Sigmoid colon (tissue), 7 donors: ENCODE results near the gene P2RX3. TPM values are rescaled to one million over a fixed set of nuclear protein-coding genes. Genes with fewer than 3 reads are reported as not detected.

Source experiments
- polyA plus RNA-seq, 3 donors: library from polyadenylated mRNA; stranded (reverse); fragments of 200-250 nt; gene quantifications; one replicate each; pipeline ENCODE4 v1.2.3, GENCODE V29; 2013
- total RNA-seq, 4 donors: library from RNA; depleted of rRNA; stranded (reverse); fragments of >200 nt; gene quantifications; one replicate each; pipeline ENCODE4 v1.1.0, GENCODE V29; 2016
- donor health status: healthy with polysubstance abuse.
- donor health status: Bipolar disorder and iron deficiency.
- donor health status: healthy.

Gene P2RX3
- total and polyA plus RNA-seq, 7 donors: 0.07 to 0.36 TPM; not detected in 5

Other genes with a start within 250 kb of the P2RX3 start
- gene LRRC55, start 156.4 kb upstream of the P2RX3 start, total RNA-seq: 1 to 10 TPM in 1 of 4 donors, under 1 TPM in 3; 0.66 to 1.4 (median 0.89) TPM
- gene LRRC55, start 156.4 kb upstream of the P2RX3 start, polyA plus RNA-seq: under 1 TPM in 1 of 3 donors, not detected in 2; 0.63 TPM
- gene APLNR, start 101.1 kb upstream of the P2RX3 start, total RNA-seq: 1 to 10 TPM in 1 of 4 donors, under 1 TPM in 3; 0.54 to 1.8 (median 0.77) TPM
- 1 to 10 TPM in 1 of 3 donors, under 1 TPM in 2; under 0.01 to 2.6 (median 0.46) TPM for gene APLNR, start 101.1 kb upstream of the P2RX3 start, polyA plus RNA-seq
- gene TNKS1BP1, start 13.4 kb upstream of the P2RX3 start, total RNA-seq: 10 to 100 TPM; 26.4 to 51.2 (median 37.8) TPM
- 100 to 1,000 TPM in 1 of 3 donors, 10 to 100 TPM in 2; 43.8 to 133 (median 68.4) TPM for gene TNKS1BP1, start 13.4 kb upstream of the P2RX3 start, polyA plus RNA-seq
- 10 to 100 TPM; 51.4 to 61.1 (median 56.5) TPM for gene SSRP1, start 2.5 kb upstream of the P2RX3 start, total RNA-seq
- 10 to 100 TPM; 30.5 to 91.3 (median 39.6) TPM for gene SSRP1, start 2.5 kb upstream of the P2RX3 start, polyA plus RNA-seq
- not detected for gene PRG3, start 42.8 kb downstream of the P2RX3 start, total RNA-seq
- not detected for gene PRG3, start 42.8 kb downstream of the P2RX3 start, polyA plus RNA-seq
- not detected for gene PRG2, start 52.3 kb downstream of the P2RX3 start, total RNA-seq
- gene PRG2, start 52.3 kb downstream of the P2RX3 start, polyA plus RNA-seq: not detected
- gene SLC43A3, start 88.8 kb downstream of the P2RX3 start, total RNA-seq: 10 to 100 TPM; 25.2 to 43.9 (median 31.9) TPM
- 10 to 100 TPM; 11.3 to 16.9 (median 12.6) TPM for gene SLC43A3, start 88.8 kb downstream of the P2RX3 start, polyA plus RNA-seq
- under 1 TPM in 2 of 4 donors, not detected in 2; 0.41 to 0.66 TPM for gene RTN4RL2, start 122.2 kb downstream of the P2RX3 start, total RNA-seq
- gene RTN4RL2, start 122.2 kb downstream of the P2RX3 start, polyA plus RNA-seq: under 1 TPM in 2 of 3 donors, not detected in 1; 0.60 to 0.63 TPM
- gene SLC43A1, start 177.3 kb downstream of the P2RX3 start, total RNA-seq: 10 to 100 TPM; 19.1 to 32.4 (median 27.4) TPM
- gene SLC43A1, start 177.3 kb downstream of the P2RX3 start, polyA plus RNA-seq: 10 to 100 TPM in 1 of 3 donors, 1 to 10 TPM in 1, under 1 TPM in 1; 0.92 to 14.3 (median 5.4) TPM
- 10 to 100 TPM; 22.4 to 59.7 (median 33.0) TPM for gene TIMM10, start 192.4 kb downstream of the P2RX3 start, total RNA-seq
- 10 to 100 TPM; 48.0 to 62.9 (median 52.7) TPM for gene TIMM10, start 192.4 kb downstream of the P2RX3 start, polyA plus RNA-seq
- not detected for gene SMTNL1, start 199.2 kb downstream of the P2RX3 start, total RNA-seq
- not detected for gene SMTNL1, start 199.2 kb downstream of the P2RX3 start, polyA plus RNA-seq
- 10 to 100 TPM; 26.5 to 37.8 (median 32.5) TPM for gene UBE2L6, start 229.3 kb downstream of the P2RX3 start, total RNA-seq
- 100 to 1,000 TPM in 1 of 3 donors, 10 to 100 TPM in 2; 42.6 to 106 (median 62.9) TPM for gene UBE2L6, start 229.3 kb downstream of the P2RX3 start, polyA plus RNA-seq